ENCODE data around the gene SLC17A2.

DNA sequence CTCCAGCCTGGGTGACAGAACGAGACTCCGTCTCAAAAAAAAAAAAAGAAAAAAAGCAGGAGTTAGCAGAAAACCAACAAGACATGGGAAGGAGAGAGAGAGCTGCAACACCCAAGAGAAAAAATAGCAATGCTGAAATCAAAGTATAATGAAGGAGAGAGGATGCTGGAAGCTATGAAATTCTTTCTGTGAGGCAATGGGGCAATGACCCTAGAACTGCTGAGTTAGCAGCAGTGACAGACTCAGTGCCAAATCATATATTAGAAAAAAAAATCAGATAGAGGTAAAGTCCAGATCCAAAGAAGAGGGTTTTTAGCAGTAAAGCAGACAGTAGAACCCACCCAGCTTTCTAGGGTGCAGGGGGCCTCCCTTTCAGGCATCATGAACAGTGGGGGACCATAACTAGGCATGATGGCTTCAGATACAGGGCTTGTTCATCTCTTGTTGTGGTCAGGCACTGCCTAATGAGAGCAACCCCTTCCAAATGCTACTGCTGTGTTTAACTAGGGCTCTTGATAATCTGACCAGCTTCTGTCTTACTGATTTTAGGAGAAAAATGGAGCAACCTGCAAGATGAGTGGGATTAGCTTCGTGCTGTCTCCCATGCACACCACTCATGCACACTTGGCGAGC lies 26.9 kb downstream of the SLC17A2 start:
- TF ChIP-seq POLR2A (IDR thresholded peaks at IDR 0.05) (no peak), EP300 (IDR thresholded peaks at IDR 0.05) (no peak)
- TF ChIP-seq, protein P1, sequence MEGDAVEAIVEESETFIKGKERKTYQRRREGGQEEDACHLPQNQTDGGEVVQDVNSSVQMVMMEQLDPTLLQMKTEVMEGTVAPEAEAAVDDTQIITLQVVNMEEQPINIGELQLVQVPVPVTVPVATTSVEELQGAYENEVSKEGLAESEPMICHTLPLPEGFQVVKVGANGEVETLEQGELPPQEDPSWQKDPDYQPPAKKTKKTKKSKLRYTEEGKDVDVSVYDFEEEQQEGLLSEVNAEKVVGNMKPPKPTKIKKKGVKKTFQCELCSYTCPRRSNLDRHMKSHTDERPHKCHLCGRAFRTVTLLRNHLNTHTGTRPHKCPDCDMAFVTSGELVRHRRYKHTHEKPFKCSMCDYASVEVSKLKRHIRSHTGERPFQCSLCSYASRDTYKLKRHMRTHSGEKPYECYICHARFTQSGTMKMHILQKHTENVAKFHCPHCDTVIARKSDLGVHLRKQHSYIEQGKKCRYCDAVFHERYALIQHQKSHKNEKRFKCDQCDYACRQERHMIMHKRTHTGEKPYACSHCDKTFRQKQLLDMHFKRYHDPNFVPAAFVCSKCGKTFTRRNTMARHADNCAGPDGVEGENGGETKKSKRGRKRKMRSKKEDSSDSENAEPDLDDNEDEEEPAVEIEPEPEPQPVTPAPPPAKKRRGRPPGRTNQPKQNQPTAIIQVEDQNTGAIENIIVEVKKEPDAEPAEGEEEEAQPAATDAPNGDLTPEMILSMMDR (IDR thresholded peaks at IDR 0.05), result no peak

Measured in ovary (tissue), 3 donors.